Endothelial cell of umbilical vein (primary cell): Measurements from ENCODE around the gene IGFL1.

Experiments used
- CTCF ChIP-seq, 2 donors: IDR thresholded peaks; 1 replicate in 1 of 2; 2 replicates in 1 of 2; pipeline ENCODE4 v1.5.1; 2011; ENCODE audit warnings: low read length in 2 of 2, mild to moderate bottlenecking in 2 of 2, moderate library complexity in 2 of 2, control low read depth in 1 of 2, inconsistent platforms in 1 of 2, low read depth in 1 of 2; ENCODE audit not compliant: insufficient read depth in 1 of 2; ENCODE audit errors: extremely low read depth in 1 of 2
- GATA2 ChIP-seq: IDR thresholded peaks from 2 replicates; pipeline ENCODE4 v1.7.0; 2011; ENCODE audit warnings: low read depth, mild to moderate bottlenecking, moderate library complexity, mixed read lengths, low read length; ENCODE audit not compliant: insufficient read length, insufficient read depth
- MAX ChIP-seq: IDR thresholded peaks from 2 replicates; pipeline ENCODE4 v1.6.1; 2011; ENCODE audit not compliant: insufficient read depth, insufficient read length
- POLR2A ChIP-seq: IDR thresholded peaks from 2 replicates; pipeline ENCODE4 v1.6.1; 2012; ENCODE audit warnings: low read depth, mild to moderate bottlenecking, control low read depth, low read length

GRCh38 chr19:46209051-46209450 lies 20.5 kb upstream of the IGFL1 start:
- no peak for TF ChIP-seq MAX
- TF ChIP-seq CTCF (IDR thresholded peaks at IDR 0.05; ENCODE audit: extremely low read depth in 1 of 2, insufficient read depth in 1 of 2, low read depth in 1 of 2, low read length in 2 of 2): no peak
- TF ChIP-seq GATA2: no peak
- TF ChIP-seq POLR2A: no peak
